ENCODE measurements around the gene AKR1D1.
"Not testable (repeated sequence)": the region's sequence is repeated elsewhere in the genome, so short reads cannot be mapped to it uniquely, and the experiment has no call there.

Gene AKR1D1

GRCh38 chr7:138125598-138126111 lies 49.4 kb downstream of the AKR1D1 start:
- no peak for DNase-seq

DNA sequence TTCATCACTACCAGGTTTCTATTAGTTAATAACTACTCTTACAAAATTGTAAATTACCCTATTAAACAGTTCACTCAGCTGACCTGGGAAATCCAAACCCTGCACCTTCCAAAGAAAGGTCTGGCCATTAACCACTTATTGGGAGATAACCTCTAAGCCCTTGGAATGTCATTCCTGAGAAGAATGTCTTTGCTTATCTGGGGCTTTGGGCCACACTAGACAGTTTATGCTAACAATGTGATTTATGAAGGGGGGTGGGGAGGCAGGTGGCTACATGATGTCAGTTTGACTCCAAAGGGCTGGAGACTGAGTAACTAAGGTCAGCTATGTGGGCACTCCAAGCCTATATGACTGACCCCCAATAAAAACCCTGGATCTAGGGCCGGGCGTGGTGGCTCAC lies 50.7 kb downstream of the AKR1D1 start:
- DNase-seq, result no peak

GRCh38 chr7:138127996-138128395 lies 51.7 kb downstream of the AKR1D1 start:
- no peak for DNase-seq

GRCh38 chr7:138129551-138130165 lies 53.4 kb downstream of the AKR1D1 start:
- DNase-seq, result no peak

DNA sequence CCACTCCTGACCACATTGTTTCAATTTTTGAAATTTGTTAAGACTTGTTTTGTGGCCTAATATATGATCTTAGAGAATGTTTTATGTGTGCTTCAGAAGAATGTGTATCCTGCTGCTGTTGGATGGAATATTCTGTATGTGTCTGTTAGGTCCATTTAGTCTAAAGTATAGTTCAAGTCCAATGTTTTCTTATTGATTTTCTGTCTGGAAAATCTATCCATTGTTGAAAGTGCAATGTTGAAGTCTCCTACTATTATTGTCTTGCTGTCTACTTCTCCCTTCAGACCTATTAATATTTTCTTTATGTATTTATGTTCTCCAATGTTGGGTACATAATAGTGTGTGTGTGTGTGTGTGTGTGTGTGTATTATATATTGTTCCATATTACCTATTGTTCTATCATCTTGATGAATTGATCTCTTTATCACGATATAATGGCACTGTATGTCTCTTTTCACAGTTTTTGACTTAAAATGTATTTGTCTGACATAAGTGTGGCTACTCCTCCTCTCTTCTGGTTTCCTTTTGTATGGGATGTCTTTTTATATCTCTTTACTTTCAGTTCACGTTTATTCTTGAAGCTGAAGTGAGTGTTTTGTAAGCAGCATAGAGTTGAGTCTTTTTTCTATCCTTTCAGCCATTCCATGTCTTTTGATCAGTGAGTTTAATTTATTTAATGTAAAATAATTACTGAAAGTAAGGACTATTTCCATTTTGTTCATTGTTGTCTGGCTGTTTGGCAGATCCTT lies 61.3 kb downstream of the AKR1D1 start:
- no peak for DNase-seq

- no peak for DNase-seq
Measured at GRCh38 chr7:138138244-138138643, 62.0 kb downstream of the AKR1D1 start.

DNA sequence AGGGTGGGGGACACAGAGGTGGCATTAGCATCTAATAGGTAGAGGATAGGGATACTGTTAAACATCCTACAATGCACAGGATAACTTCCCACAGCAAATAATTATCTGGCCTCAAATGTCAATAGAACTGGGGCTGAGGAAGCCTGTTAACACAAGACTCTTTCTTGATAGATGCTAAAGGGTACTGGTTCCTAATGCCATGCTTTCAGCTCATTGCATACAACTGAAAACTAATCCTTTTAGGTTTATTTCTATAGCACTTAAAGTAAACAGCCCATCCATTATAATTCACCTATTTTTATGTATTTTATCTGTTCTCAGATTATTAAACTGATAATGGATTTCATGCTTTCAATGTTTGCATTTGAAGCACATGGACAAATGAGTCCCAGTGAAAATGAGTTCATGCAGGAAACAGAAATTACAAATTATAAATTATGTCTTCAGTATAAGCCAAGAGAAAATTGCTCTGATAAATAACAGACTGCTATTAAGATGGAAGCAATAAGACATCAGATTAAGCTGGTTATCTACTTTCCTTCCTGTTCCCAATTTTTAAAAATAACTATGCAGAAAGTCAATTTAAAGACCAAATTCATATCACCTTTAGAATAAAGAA lies 66.4 kb downstream of the AKR1D1 start:
- DNase-seq, result no peak

GRCh38 chr7:138144958-138145357 lies 68.7 kb downstream of the AKR1D1 start:
- no peak for DNase-seq

- not testable (repeated sequence) for DNase-seq
Measured at GRCh38 chr7:138146221-138146620, 70.0 kb downstream of the AKR1D1 start.

DNA sequence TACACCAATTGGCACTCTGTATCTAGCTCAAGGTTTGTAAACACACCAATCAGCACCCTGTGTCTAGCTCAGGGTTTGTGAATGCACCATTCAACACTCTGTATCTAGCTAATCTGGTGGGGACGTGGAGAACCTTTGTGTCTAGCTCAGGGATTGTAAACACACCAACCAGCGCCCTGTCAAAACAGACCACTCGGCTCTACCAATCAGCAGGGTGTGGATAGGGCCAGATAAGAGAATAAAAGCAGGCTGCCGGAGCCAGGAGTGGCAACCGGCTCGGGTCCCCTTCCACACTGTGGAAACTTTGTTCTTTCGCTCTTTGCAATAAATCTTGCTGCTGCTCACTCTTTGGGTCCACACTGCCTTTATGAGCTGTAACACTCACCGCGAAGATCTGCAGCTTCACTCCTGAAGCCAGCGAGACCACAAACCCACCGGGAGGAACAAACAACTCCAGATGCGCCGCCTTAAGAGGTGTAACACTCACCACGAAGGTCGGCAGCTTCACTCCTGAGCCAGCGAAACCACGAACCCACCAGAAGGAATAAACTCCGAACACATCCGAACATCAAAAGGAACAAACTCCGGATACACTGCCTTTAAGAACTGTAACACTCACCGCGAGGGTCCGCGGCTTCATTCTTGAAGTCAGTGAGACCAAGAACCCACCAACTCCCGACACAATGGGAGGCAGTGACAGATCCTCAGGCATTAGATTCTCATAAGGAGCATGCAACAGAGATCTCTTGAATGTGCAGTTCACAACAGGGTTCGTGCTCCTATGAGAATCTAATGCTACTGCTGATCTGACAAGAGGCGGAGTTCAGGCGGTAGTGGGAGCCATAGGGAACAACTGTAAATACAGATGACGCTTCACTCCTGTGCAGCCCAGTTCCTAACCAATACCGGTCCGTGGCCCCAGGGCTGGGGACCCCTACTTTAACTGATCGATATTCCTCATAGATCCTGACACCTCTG lies 70.8 kb downstream of the AKR1D1 start:
- DNase-seq, result not testable (repeated sequence)

- no peak for DNase-seq
Measured at GRCh38 chr7:138151731-138152577, 75.7 kb downstream of the AKR1D1 start.

DNA sequence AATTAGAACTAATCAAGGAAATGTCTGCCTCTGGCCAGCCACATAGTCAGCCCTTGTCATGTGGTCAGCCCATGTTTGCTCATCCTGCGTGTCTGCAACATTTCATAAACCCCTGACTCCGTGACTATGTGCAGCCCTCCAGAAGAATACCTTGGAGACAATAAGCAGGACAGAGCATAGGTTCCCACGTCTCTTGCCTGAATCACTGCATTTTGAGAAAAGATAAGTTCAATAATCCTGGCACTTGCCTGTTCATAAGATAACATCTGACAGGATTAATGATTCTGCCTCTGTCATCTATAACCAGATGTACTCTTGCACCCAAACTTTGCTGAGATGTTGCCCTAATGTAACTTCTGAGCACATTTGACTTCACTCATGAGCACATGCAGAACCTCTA lies 78.4 kb downstream of the AKR1D1 start:
- no peak for DNase-seq

- DNase-seq, result no peak
Measured at GRCh38 chr7:138157702-138158101, 81.4 kb downstream of the AKR1D1 start.

- no peak for DNase-seq
Measured at GRCh38 chr7:138158739-138159528, 82.7 kb downstream of the AKR1D1 start.

GRCh38 chr7:138161600-138162081 lies 85.4 kb downstream of the AKR1D1 start:
- peak; percentile 53 for DNase-seq

GRCh38 chr7:138162236-138162635 lies 86.0 kb downstream of the AKR1D1 start:
- no peak for DNase-seq

GRCh38 chr7:138163800-138164199 lies 87.5 kb downstream of the AKR1D1 start:
- no peak for DNase-seq

GRCh38 chr7:138164804-138165203 lies 88.5 kb downstream of the AKR1D1 start:
- no peak for DNase-seq

- no peak for DNase-seq
Measured at GRCh38 chr7:138166681-138167080, 90.4 kb downstream of the AKR1D1 start.

- no peak for DNase-seq
Measured at GRCh38 chr7:138167222-138167621, 91.0 kb downstream of the AKR1D1 start.

DNA sequence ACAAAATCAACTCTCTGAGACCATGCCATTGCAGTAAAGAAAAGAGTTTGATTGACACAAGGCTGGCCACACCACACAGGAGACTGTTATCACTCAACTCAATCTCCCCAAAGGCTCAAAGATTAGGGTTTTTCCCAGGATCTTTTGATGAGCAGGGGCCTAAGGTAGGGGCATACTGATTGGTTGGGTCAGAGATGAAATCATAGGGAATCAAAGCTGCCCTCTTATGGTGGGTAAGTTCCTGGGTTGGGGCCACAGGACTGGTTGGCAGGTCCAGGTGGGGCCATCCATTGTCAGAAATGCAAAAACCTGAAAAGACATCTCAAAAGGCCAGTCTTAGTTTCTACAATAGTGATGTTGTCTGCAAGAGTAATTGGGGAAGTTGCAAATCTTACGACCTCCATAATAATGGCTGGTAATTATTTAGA lies 91.6 kb downstream of the AKR1D1 start:
- no peak for DNase-seq

Data from T-helper 9 cell (primary cell).